OCI-LY3 (cell line): ENCODE data around the gene P4HA2.

Source experiments
- CTCF ChIP-seq: fragments of 200-600, 300-600 bp; sonication (generic); IDR thresholded peaks from 2 replicates; pipeline ENCODE4 v1.5.1; 2014; ENCODE audit warnings: antibody characterized with exemption, low read length, low read depth
- EZH2phosphoT487 ChIP-seq: fragments of 200-600 bp; shearing (Covaris generic); IDR thresholded peaks from 2 replicates; pipeline ENCODE4 v1.6.1; 2018; ENCODE audit warnings: antibody characterized with exemption, mixed run types, low read depth

- TF ChIP-seq CTCF: no peak
- TF ChIP-seq EZH2phosphoT487: no peak
Measured at GRCh38 chr5:132275367-132276220, 47.9 kb upstream of the P4HA2 start.
